Measurements from ENCODE around the gene SPACA6. TPM values are rescaled to one million over a fixed set of nuclear protein-coding genes. Genes with fewer than 3 reads are reported as not detected.
"Not testable (repeated sequence)": the region's sequence is repeated elsewhere in the genome, so short reads cannot be mapped to it uniquely, and the experiment has no call there.

The SPACA6 gene
- 5.3 and 8.5 TPM in 2 replicates for total RNA-seq (ENCODE audit: low replicate concordance)

- no peak for DNase-seq (ENCODE audit: low read depth)
- TF ChIP-seq CTCF (IDR thresholded peaks at IDR 0.05; ENCODE audit: insufficient read depth, low read length) = no peak
- peak within 1 kb of the TSS; percentile 97 for H3K4me3 ChIP-seq (ENCODE audit: low read depth, low read length)
Observed at GRCh38 chr19:51693260-51693659, at the start of gene SPACA6. SPACA6 (plus strand) TSS chr19:51693330; CDS start chr19:51693527, 197 bp downstream.

- no peak overlapping the region for H3K4me3 ChIP-seq (ENCODE audit: low read depth, low read length)
- DNase-seq (ENCODE audit: low read depth) = no peak
- no peak for TF ChIP-seq CTCF (IDR thresholded peaks at IDR 0.05; ENCODE audit: insufficient read depth, low read length)
Observed at GRCh38 chr19:51644636-51645271, 48.4 kb upstream of the SPACA6 start.

GRCh38 chr19:51646730-51647129 lies 46.4 kb upstream of the SPACA6 start, which contains the start of gene SIGLEC14:
SIGLEC14 (minus strand) TSS chr19:51646825; CDS start chr19:51646759, 66 bp downstream.
- DNase-seq (ENCODE audit: low read depth) = not testable (repeated sequence)

GRCh38 chr19:51647318-51647717 lies 45.8 kb upstream of the SPACA6 start:
- no peak overlapping the region for H3K4me3 ChIP-seq (ENCODE audit: low read depth, low read length)
- no peak for DNase-seq (ENCODE audit: low read depth)
- no peak for TF ChIP-seq CTCF (IDR thresholded peaks at IDR 0.05; ENCODE audit: insufficient read depth, low read length)

More at GRCh38 chr19:51646730-51647129, 46.4 kb upstream of the SPACA6 start, which contains the start of gene SIGLEC14:
- not testable (repeated sequence) for H3K4me3 ChIP-seq (ENCODE audit: low read depth, low read length)

- no peak for DNase-seq (ENCODE audit: low read depth)
- no peak for TF ChIP-seq CTCF (IDR thresholded peaks at IDR 0.05; ENCODE audit: insufficient read depth, low read length)
- no peak overlapping the region for H3K4me3 ChIP-seq (ENCODE audit: low read depth, low read length)
Observed at GRCh38 chr19:51651216-51651846, 41.8 kb upstream of the SPACA6 start.

GRCh38 chr19:51652266-51652665 lies 40.9 kb upstream of the SPACA6 start:
- no peak for TF ChIP-seq CTCF (IDR thresholded peaks at IDR 0.05; ENCODE audit: insufficient read depth, low read length)
- DNase-seq (ENCODE audit: low read depth) = no peak
- no peak overlapping the region for H3K4me3 ChIP-seq (ENCODE audit: low read depth, low read length)

GRCh38 chr19:51653162-51653561 lies 40.0 kb upstream of the SPACA6 start:
- H3K4me3 ChIP-seq (ENCODE audit: low read depth, low read length) = no peak overlapping the region
- no peak for DNase-seq (ENCODE audit: low read depth)
- no peak for TF ChIP-seq CTCF (IDR thresholded peaks at IDR 0.05; ENCODE audit: insufficient read depth, low read length)

All from fibroblast of the aortic adventitia (primary cell).